Stimulated activated CD4-positive, alpha-beta T cell treated with anti-CD3 and anti-CD28 coated beads, TNF-alpha, amount 100 ng/mL, for 1 hour (primary cell): ENCODE results near the gene OR51F1.
"Not testable (repeated sequence)": the region's sequence is repeated elsewhere in the genome, so short reads cannot be mapped to it uniquely, and the experiment has no call there.

Source experiments
- DNase-seq, 3 donors: peaks; one replicate each; pipeline ENCODE4 v3.0.0-alpha.2; 2020; ENCODE audit warnings: low read depth in 3 of 3, low spot score in 1 of 3

The OR51F1 gene, protein sequence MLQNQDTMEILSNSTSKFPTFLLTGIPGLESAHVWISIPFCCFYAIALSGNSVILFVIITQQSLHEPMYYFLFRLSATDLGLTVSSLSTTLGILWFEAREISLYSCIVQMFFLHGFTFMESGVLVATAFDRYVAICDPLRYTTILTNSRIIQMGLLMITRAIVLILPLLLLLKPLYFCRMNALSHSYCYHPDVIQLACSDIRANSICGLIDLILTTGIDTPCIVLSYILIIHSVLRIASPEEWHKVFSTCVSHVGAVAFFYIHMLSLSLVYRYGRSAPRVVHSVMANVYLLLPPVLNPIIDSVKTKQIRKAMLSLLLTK

DNA sequence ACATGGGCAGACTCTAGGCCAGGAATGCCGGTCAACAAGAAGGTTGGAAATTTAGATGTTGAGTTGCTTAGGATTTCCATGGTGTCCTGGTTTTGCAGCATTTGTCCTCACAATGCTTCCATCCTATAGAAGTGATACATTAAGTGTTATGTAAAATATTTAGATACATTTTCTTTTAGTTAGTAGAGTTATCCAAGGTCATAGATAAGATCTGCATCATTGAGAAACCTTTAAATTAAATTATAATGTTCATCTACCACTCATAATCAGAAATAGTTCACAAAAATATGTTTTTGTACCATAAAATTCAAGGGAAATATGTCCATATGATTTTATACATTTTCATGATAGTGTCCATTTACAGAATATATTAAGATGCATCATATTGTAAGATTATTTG lies at the start of gene OR51F1:
Gene OR51F1 (minus strand): TSS at position 101 of the 400 bp plus-strand sequence. CDS start 0 bp downstream, at position 101.
- DNase-seq, result no peak

DNA sequence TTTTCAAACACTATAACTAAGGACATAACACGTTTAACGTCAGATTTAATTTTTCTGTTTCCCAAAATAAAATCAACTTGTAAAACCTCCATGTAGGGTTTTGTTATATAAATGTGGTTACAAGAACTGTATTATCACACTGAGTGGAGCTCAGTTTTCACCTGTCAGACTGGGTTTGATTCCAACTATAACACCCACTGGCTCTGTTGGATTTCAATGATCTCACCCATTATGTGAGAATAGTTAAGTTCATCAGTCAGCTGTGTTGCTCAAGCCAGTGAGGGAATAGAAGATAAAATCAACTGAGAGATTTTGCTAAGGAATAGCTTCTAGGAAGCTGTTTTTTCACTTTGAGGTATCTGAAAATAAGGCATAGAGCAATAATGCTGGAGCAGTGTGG lies 39.5 kb upstream of the OR51F1 start:
- no peak for DNase-seq

DNA sequence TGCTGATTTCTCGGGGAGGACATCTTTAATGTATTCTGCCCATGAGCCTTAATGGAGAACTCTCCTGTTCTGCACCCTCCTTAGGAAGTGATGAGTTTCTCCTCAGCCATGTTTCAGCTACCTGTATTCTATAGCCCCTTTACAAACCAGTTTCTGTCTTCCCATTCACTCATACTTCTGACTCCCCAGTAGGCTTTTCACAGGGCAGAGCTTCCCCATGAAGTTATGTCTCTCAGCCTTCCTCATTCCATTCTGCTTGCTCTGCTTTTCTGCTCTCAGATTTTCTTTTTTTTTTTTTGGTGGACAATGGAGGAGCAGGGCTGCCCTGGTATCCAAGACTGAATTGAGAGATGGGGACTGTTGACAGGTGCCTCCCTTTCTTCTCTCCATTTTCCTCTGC lies 38.7 kb upstream of the OR51F1 start:
- DNase-seq, result no peak

DNA sequence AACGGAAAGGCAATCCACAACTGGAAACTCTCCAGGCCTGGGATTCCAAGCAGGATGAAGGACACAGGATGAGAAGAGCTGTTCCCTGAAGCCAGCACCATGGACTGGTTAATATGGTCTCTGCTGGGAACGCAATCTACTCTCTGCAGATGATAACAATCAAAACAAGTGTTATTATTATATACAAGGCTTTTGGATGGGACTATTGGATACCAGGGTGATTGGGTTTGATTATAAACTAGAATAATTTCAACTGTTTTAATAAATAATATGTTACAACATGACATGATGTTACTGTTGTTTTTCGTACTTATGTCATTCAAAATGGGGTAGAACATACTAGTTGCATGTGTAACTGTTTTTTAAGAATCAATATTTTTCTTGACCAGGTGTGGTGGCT lies 34.5 kb upstream of the OR51F1 start, which contains the start of gene OR52R1:
Gene OR52R1 (minus strand): TSS at position 101 of the 400 bp plus-strand sequence. CDS start 0 bp downstream, at position 101.
- DNase-seq, result no peak

DNA sequence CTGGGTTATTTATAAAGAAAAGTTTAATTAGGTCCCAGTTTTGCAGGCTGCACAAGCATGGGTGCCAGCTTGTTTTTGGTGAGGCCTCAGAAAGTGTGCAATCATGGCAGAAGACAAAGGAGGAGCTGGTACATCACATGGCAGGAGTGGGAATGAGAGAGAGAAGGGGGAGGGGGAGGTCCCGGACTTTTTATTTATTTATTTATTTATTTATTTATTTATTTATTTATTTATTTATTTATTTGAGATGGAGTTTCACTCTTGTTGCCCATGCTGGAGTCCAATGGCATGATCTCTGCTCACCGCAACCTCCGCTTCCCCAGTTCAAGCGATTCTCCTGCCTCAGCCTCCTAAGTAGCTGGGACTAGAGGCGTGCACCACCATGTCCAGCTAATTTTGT lies 31.6 kb upstream of the OR51F1 start:
- not testable (repeated sequence) for DNase-seq

DNA sequence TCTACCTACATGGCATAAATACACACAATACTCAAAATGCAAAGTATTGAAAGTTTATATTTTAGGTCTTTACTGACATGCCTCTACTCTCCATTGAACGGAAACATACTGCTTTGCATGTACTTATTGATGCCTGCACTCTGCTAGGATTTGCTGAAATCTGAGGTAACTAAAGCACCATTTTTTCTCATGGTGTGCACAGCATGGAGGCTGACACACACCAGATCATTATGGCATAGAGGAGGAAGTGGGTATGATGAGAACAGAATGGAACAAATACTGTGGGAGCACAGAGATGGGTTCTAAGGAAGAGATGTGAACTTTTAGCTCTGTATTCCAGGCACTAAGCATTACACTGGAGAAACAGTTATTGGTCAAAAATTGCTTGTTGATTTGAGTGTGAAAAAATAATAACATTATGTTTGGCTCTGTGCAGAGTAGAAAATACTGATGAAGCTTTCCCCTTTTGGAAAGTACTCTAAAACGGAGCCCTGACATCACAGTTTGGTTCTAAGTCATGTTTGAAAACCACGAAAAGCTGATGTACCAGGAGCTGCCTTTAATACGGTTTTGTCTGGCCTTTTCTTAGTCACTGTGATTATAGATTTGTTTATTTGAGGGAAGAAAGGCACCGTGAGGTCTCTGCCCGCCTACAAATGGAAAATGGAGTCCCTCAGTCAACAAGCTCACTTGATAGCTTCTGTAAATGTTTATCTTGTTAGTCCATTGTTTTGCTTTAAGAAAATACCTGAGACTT lies 28.9 kb upstream of the OR51F1 start:
- DNase-seq, result no peak

DNA sequence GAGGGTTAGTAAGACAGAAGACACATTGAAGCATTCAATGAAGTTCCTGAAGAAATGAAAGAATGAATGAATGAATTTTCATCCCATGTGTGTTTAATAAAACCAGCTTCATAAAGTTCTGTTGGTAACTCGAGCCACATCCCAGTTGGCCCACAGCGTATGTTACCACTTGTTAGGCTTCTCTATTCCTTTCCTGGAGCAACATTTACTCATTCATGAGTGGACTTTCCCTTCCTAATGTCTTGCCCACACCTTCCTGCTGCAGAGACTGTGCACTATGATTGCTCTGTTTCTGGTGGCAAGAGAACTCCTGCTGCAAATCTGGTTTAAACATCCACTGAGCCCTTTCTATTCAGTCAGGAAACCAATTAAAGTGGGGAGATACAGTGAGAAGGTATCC lies 27.5 kb upstream of the OR51F1 start:
- DNase-seq, result no peak

DNA sequence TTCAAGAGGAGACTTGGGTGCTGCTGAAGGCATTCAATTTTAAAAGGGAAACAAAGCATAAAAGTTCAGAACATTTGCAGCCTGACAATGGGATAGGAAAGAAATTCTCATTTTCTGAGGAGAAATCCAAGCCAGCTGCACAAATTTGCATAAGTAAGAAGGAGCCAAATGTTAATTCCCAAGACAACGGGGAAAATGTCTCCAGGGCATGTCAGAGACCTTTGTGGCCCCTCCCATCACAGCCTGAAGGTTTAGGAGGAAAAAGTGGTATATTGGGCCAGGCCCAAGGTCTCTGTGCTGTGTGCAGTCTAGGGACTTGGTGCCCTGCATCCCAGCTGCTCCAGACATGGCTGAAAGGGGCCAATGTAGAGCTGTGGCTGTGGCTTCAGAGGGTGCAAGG lies 12.7 kb upstream of the OR51F1 start:
- no peak for DNase-seq

DNA sequence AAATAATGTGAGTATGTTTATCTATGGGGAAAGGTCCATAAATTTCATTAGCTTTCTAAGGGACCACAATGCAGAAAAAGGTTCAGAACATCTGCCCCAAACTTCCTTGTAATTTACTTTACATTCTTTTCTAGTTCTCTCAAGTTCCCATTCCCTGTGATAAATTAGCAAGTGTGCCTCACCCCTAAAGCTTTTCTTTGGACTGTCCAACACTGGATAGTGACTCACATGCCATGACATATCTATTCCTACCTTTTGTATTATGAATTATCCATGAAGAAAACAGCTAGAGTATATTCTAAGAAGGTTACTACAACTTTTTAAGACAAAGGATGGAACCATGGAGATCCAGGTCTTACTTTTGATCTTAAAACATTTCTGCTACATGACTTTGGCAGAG lies 1.6 kb downstream of the OR51F1 start:
- no peak for DNase-seq

DNA sequence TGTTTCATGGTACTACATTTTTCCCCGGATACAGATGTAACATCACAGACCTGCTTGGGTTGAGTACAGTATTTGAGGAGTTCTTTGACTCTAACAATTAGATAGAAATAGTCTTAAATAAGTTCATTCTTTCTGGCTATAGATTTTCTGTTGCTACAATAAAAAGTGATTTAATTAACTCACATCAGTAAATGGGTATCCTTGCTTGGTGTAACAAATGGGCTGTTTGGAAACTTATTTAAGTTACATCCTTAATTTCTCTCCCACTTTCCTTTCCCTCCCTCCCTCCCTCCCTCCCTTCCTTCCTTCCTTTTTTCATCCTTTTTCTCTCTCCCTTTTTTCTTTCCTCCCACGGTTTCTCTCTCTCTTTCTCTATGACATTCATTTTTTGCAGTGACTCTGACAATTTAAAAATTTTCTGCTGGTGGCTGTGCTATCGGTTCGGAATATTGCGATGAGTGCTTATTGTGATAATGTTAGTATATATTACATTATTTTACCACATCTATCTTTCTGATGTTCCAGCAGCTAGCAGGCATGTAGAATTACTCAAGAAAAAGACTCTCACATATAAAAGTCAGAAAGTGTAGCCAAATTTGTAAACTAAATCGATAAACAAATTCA lies 3.2 kb downstream of the OR51F1 start:
- no peak for DNase-seq

DNA sequence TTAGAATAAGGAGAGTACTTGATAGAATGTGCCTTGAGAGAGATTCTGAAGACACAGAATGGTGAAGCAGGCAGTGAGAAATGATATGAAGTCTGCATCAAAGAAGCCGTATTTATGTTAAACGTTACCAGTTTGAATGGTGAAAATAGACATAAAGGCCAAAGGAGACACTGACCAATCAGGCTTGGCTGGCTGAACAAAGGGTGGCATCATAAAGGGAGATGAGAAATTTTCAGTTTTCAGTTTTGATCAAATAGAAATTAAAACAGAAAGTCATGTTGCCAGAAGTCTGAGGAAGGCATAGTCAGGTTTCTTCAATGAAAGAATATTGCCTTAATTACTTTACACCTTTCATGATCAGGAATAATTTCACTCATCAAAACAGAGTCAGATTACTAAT lies 6.6 kb downstream of the OR51F1 start:
- DNase-seq, result no peak

DNA sequence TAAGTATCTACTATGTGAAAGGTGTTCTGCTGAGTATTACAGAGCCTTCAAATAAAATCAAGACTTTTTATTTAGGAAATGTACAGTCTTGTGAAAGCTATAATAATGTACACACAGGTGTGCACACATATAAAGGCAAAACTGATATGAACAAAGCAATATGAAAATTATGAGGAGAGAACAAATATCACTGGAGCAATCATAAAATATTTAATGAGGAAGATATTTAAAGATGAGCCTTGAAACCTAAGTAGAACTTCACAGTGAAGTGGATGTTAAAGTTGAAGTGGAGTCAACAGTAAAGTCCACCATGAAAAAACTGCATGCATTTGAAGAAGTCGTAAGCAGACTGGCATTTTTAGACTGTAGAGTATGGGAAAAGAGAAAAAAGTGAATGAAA lies 18.5 kb downstream of the OR51F1 start:
- DNase-seq, result no peak

DNA sequence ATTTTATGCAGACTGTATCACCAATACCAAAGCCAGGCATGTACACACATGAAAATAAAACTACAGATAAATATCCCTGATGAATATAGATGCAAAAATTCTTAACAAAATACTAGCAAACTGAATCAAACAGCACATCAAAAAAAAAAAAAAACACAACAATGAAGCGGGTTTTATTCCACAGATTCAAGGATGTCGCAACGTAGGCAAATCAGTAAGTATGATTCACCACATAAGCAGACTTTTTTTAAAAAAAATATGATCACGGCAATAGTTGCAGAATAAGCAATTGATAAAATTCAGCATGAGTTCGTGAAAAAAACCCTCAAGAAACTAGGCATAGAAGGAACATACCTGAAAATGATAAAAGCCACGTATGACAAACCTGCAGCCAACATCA lies 21.3 kb downstream of the OR51F1 start:
- DNase-seq, result no peak

DNA sequence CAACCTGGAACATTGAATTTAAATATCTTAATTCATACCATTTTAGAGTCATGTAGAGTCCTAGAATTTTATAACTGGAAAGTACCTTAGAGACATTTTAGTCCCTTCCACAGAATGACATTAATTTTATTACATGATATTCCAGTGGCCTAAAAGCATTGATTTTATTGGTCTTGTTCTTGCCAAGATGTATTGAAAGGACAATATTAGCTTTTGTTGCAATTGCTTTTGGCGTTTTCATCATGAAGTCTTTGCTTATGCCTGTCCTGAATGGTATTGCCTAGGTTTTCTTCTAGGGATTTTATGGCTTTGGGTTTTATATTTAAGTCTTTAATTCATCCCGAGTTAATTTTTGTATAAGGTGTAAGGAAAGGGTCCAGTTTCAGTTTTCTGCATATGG lies 29.0 kb downstream of the OR51F1 start:
- no peak for DNase-seq

DNA sequence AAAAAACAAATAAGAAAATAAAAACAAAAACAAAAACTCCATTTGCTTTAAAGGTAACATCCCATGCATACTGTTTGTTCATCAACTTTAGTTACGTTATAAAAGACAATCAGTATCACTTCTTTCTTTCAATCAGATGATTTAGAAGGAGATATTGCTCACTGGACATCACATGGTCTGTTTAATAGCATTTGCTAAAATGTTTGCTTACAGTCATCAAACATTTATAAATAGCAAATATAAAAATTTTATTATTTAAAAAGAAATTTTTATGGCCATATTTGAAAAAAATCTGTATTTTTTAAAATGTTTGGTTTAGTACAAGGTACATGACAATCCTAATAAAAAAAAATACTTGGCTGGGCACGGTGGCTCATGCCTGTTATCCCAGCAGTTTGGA lies 42.6 kb downstream of the OR51F1 start:
- no peak for DNase-seq

DNA sequence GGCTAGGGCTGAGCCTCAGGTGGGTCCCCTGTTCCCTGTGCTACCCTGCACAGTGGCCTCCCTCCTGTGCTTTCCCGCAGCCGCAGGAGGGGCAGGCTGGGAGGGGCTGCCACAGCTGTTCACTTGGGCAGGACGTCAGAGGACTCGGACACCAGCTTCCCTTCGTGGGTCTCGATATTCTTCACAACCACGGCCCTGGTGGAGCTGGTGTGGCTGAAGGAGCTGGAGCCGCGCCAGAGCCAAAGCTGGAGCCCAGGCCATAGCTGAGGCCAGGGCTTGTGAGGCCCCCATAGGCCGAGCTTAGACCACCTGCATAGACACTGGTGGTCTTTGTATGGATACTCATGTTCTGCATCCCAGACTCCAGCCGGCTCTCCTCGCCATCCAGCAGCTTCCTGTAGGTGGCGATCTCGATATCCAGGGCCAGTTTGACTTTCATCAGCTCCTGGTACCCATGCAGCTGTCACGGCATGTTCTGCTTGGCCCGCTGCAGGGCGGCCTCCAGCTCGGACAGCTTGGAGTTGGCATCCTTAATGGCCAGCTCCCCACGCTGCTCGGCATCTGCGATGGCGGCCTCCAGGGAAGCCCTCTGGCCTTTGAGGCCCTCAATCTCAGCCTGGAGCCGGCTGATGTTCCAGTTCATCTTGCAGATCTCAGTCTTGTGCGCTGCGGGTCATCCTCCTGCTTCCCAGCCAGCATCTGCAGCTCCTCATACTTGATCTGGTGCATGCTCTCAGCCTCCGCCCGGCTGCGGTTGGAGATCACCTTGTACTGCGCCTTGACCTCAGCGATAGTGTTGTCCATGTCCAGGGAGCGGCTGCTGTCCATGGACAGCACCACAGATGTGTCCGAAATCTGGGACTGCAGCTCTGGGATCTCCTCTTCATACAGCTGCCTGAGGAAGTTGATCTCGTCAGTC lies 46.9 kb downstream of the OR51F1 start:
- DNase-seq, result not testable (repeated sequence)
